ENCODE measurements around the gene CST9.

Gene CST9

GRCh38 chr20:23574977-23575376, 30.7 kb downstream of the CST9 start:
- no peak overlapping the region for H3K9ac ChIP-seq (ENCODE audit: low read depth, low read length)
- no peak for TF ChIP-seq EZH2 (IDR thresholded peaks at IDR 0.05; ENCODE audit: borderline replicate concordance, low read depth, low read length, severe bottlenecking)
- no peak for TF ChIP-seq CTCF (IDR thresholded peaks at IDR 0.05; ENCODE audit: borderline replicate concordance, extremely low read depth, low read length, poor library complexity, severe bottlenecking)
- no peaks in the 10 kb centered on the region for H4K20me1 ChIP-seq (ENCODE audit: insufficient read depth, low read length)
- no peak overlapping the region for H3K4me2 ChIP-seq (ENCODE audit: insufficient read depth, low read length)
- no peaks in the 10 kb centered on the region for H3K36me3 ChIP-seq (ENCODE audit: insufficient read depth, low read length)
- H3K27ac ChIP-seq (ENCODE audit: low read length) = no peak overlapping the region
- ATAC-seq (ENCODE audit: insufficient read depth, low read depth) = no peak
- no peak overlapping the region for H2AFZ ChIP-seq (ENCODE audit: low read depth, low read length)
- H3K79me2 ChIP-seq (ENCODE audit: insufficient read depth, low read length) = no peaks in the 10 kb centered on the region
- peaks cover 20% of the 10 kb centered on the region for H3K27me3 ChIP-seq (ENCODE audit: insufficient read depth, low read length, poor library complexity)
- no peak overlapping the region for H3K4me3 ChIP-seq (ENCODE audit: low read depth in 1 of 2, low read length in 2 of 2)
- H3K4me1 ChIP-seq (ENCODE audit: insufficient read depth, low read length) = no peaks in the 10 kb centered on the region
- DNase-seq = no peak
- no peaks in the 10 kb centered on the region for H3K9me3 ChIP-seq (ENCODE audit: insufficient read depth, low read length, severe bottlenecking)

- H3K36me3 ChIP-seq (ENCODE audit: insufficient read depth, low read length) = no peaks in the 10 kb centered on the region
Measured at GRCh38 chr20:23570178-23570760, 35.4 kb downstream of the CST9 start.

GRCh38 chr20:23569570-23569969, 36.1 kb downstream of the CST9 start:
- Histone ChIP-seq H3K36me3 (ENCODE audit: insufficient read depth, low read length) (no peaks in the 10 kb centered on the region), H2AFZ (ENCODE audit: low read depth, low read length) (no peak overlapping the region), H3K4me2 (ENCODE audit: insufficient read depth, low read length) (no peak overlapping the region), H3K4me1 (ENCODE audit: insufficient read depth, low read length) (no peaks in the 10 kb centered on the region), H4K20me1 (ENCODE audit: insufficient read depth, low read length) (no peaks in the 10 kb centered on the region), H3K9me3 (ENCODE audit: insufficient read depth, low read length, severe bottlenecking) (no peaks in the 10 kb centered on the region), H3K27ac (ENCODE audit: low read length) (no peak overlapping the region), H3K9ac (ENCODE audit: low read depth, low read length) (no peak overlapping the region), H3K27me3 (ENCODE audit: insufficient read depth, low read length, poor library complexity) (peaks cover 22% of the 10 kb centered on the region), H3K79me2 (ENCODE audit: insufficient read depth, low read length) (no peaks in the 10 kb centered on the region), H3K4me3 (ENCODE audit: low read depth in 1 of 2, low read length in 2 of 2) (no peak overlapping the region)
- TF ChIP-seq EZH2 (IDR thresholded peaks at IDR 0.05; ENCODE audit: borderline replicate concordance, low read depth, low read length, severe bottlenecking) = no peak
- no peak for TF ChIP-seq CTCF (IDR thresholded peaks at IDR 0.05; ENCODE audit: borderline replicate concordance, extremely low read depth, low read length, poor library complexity, severe bottlenecking)
- DNase-seq = no peak
- no peak; the same call in 2 of the 3 replicates for ATAC-seq (ENCODE audit: insufficient read depth, low read depth)

More at GRCh38 chr20:23570178-23570760, 35.4 kb downstream of the CST9 start:
- H3K4me1 ChIP-seq (ENCODE audit: insufficient read depth, low read length) = no peaks in the 10 kb centered on the region
- no peak overlapping the region for H3K4me2 ChIP-seq (ENCODE audit: insufficient read depth, low read length)
- TF ChIP-seq CTCF (IDR thresholded peaks at IDR 0.05; ENCODE audit: borderline replicate concordance, extremely low read depth, low read length, poor library complexity, severe bottlenecking) = no peak
- no peaks in the 10 kb centered on the region for H3K9me3 ChIP-seq (ENCODE audit: insufficient read depth, low read length, severe bottlenecking)
- no peak overlapping the region for H3K9ac ChIP-seq (ENCODE audit: low read depth, low read length)
- H2AFZ ChIP-seq (ENCODE audit: low read depth, low read length) = no peak overlapping the region
- no peaks in the 10 kb centered on the region for H4K20me1 ChIP-seq (ENCODE audit: insufficient read depth, low read length)
- DNase-seq (no peak), ATAC-seq (ENCODE audit: insufficient read depth, low read depth) (no peak)
- H3K27me3 ChIP-seq (ENCODE audit: insufficient read depth, low read length, poor library complexity) = peaks cover 22% of the 10 kb centered on the region
- H3K79me2 ChIP-seq (ENCODE audit: insufficient read depth, low read length) = no peaks in the 10 kb centered on the region
- H3K4me3 ChIP-seq (ENCODE audit: low read depth in 1 of 2, low read length in 2 of 2) = no peak overlapping the region
- no peak overlapping the region for H3K27ac ChIP-seq (ENCODE audit: low read length)

- no peak overlapping the region for H3K4me2 ChIP-seq (ENCODE audit: insufficient read depth, low read length)
- H3K36me3 ChIP-seq (ENCODE audit: insufficient read depth, low read length) = no peaks in the 10 kb centered on the region
- ATAC-seq (ENCODE audit: insufficient read depth, low read depth) (no peak), DNase-seq (no peak)
- H3K4me1 ChIP-seq (ENCODE audit: insufficient read depth, low read length) = no peaks in the 10 kb centered on the region
- H3K9ac ChIP-seq (ENCODE audit: low read depth, low read length) = no peak overlapping the region
- no peaks in the 10 kb centered on the region for H3K79me2 ChIP-seq (ENCODE audit: insufficient read depth, low read length)
- TF ChIP-seq EZH2 (IDR thresholded peaks at IDR 0.05; ENCODE audit: borderline replicate concordance, low read depth, low read length, severe bottlenecking) (no peak), CTCF (IDR thresholded peaks at IDR 0.05; ENCODE audit: borderline replicate concordance, extremely low read depth, low read length, poor library complexity, severe bottlenecking) (no peak)
- no peaks in the 10 kb centered on the region for H3K9me3 ChIP-seq (ENCODE audit: insufficient read depth, low read length, severe bottlenecking)
- H3K4me3 ChIP-seq (ENCODE audit: low read depth in 1 of 2, low read length in 2 of 2) = no peak overlapping the region
- peaks cover 22% of the 10 kb centered on the region for H3K27me3 ChIP-seq (ENCODE audit: insufficient read depth, low read length, poor library complexity)
- no peaks in the 10 kb centered on the region for H4K20me1 ChIP-seq (ENCODE audit: insufficient read depth, low read length)
- H3K27ac ChIP-seq (ENCODE audit: low read length) = no peak overlapping the region
- no peak overlapping the region for H2AFZ ChIP-seq (ENCODE audit: low read depth, low read length)
Measured at GRCh38 chr20:23568971-23569330, 36.8 kb downstream of the CST9 start.

Data from DND-41 (cell line).